Upper lobe of right lung (tissue), 1 donor: ENCODE results near the gene MRPS6. TPM values are rescaled to one million over a fixed set of nuclear protein-coding genes. Genes with fewer than 3 reads are reported as not detected.

Source experiments
- ATAC-seq: fragments of 200-7000 bp; cut with Tn5 transposase; one replicate; pipeline ENCODE4 v1.9.1; 2020; ENCODE audit warnings: mild to moderate bottlenecking, moderate library complexity
- DNase-seq: peaks from one replicate; pipeline ENCODE4 v3.0.0-alpha.2; 2020
- H3K27ac ChIP-seq: fragments of 200-600 bp; one replicate; pipeline ENCODE4 v1.8.0; 2022
- H3K27me3 ChIP-seq: fragments of 200-600 bp; one replicate; pipeline ENCODE4 v1.8.0; 2022; ENCODE audit warnings: mild to moderate bottlenecking
- H3K36me3 ChIP-seq: fragments of 200-600 bp; one replicate; pipeline ENCODE4 v1.8.0; 2022
- H3K4me1 ChIP-seq: fragments of 200-600 bp; one replicate; pipeline ENCODE4 v1.8.0; 2022
- H3K4me3 ChIP-seq: fragments of 200-600 bp; one replicate; pipeline ENCODE4 v1.8.0; 2022; ENCODE audit warnings: mild to moderate bottlenecking
- H3K9me3 ChIP-seq: fragments of 200-600 bp; one replicate; pipeline ENCODE4 v1.8.0; 2022
- intact Hi-C: fragments of 100-400 bp; cut with DNase I; formaldehyde crosslinking; loops from one replicate; pipeline ENCODE4 v1.11.0; 2022
- total RNA-seq: library from RNA; stranded (reverse); fragmentation: NEBNext Ultra II Directional; extraction: Animal tissue kit (Norgen Biotek cat#: 25700); gene quantifications from one replicate; pipeline ENCODE4 v1.2.1, GENCODE V29; 2021
- TF ChIP-seq, protein P1 (sequence below): fragments of 200-600 bp; IDR thresholded peaks from one replicate; pipeline ENCODE4 v1.8.0; 2022; ENCODE audit warnings: antibody characterized with exemption
- donor health status: DM: no; HTN: yes; CAD: no; lungs with severe emphysema.

MRPS6 gene
- total RNA-seq, 1 donor from 2014 or later = 57.6 TPM

DNA sequence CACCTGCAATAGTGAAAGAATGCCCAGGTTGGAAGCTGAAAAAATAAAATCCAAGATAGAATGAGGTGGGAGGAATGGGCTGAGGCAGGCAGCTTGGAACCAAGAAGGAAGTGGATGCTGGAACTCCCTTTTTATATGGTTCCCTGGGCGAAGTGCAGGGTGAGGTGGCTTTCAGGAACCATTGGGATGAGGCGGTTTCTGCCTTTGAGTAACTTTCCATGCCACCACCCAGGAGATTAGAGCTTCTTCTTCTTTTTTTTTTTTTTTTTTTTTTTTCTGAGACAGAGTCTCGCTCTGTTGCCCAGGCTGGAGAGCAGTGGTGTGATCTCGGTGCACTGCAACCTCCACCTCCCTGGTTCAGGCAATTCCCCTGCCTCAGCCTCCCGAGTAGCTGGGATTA, 17.8 kb upstream of the MRPS6 start:
- DNase-seq = no peak
- no peaks in the 10 kb centered on the region for H3K9me3 ChIP-seq
- no peaks in the 10 kb centered on the region for H3K36me3 ChIP-seq
- intact Hi-C loops = no loop called here
- H3K4me1 ChIP-seq = no peaks in the 10 kb centered on the region
- no peak overlapping the region for H3K27ac ChIP-seq
- ATAC-seq = no peak
- no peaks in the 10 kb centered on the region for H3K27me3 ChIP-seq
- TF ChIP-seq, protein P1, sequence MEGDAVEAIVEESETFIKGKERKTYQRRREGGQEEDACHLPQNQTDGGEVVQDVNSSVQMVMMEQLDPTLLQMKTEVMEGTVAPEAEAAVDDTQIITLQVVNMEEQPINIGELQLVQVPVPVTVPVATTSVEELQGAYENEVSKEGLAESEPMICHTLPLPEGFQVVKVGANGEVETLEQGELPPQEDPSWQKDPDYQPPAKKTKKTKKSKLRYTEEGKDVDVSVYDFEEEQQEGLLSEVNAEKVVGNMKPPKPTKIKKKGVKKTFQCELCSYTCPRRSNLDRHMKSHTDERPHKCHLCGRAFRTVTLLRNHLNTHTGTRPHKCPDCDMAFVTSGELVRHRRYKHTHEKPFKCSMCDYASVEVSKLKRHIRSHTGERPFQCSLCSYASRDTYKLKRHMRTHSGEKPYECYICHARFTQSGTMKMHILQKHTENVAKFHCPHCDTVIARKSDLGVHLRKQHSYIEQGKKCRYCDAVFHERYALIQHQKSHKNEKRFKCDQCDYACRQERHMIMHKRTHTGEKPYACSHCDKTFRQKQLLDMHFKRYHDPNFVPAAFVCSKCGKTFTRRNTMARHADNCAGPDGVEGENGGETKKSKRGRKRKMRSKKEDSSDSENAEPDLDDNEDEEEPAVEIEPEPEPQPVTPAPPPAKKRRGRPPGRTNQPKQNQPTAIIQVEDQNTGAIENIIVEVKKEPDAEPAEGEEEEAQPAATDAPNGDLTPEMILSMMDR = no peak
- H3K4me3 ChIP-seq = no peak overlapping the region

DNA sequence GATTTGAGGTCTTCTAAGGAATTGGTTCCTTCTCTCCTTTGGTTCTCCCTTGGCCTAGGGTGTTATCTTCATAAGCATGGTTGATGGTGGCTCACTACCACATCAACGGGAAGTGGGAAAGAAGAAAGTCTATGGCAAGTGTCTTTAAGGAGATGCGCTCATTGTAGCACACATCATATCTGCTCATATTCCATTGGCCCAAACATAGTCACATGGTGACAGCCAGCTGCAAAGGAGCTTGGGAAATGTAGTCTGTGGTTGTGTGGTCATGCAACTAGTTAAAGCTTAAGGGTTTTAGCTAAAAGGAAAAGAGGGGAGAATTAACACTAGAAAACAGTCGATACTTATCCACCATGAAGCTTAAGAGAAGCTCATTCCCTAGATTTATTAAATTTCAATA, 11.4 kb upstream of the MRPS6 start:
- H3K9me3 ChIP-seq = no peaks in the 10 kb centered on the region
- no peaks in the 10 kb centered on the region for H3K36me3 ChIP-seq
- DNase-seq = no peak
- ATAC-seq = peak; percentile 41
- TF ChIP-seq, protein P1 = no peak
- intact Hi-C loops = no loop called here
- no peak overlapping the region for H3K27ac ChIP-seq
- H3K4me3 ChIP-seq = no peak overlapping the region
- H3K27me3 ChIP-seq = no peaks in the 10 kb centered on the region
- no peaks in the 10 kb centered on the region for H3K4me1 ChIP-seq

- no peaks in the 10 kb centered on the region for H3K27me3 ChIP-seq
- no peaks in the 10 kb centered on the region for H3K36me3 ChIP-seq
- H3K9me3 ChIP-seq = no peaks in the 10 kb centered on the region
- ATAC-seq (peak; percentile 64), DNase-seq (no peak)
- H3K27ac ChIP-seq = no peak overlapping the region
- TF ChIP-seq, protein P1 = no peak
- intact Hi-C loops = no loop called here
- no peak overlapping the region for H3K4me3 ChIP-seq
- no peaks in the 10 kb centered on the region for H3K4me1 ChIP-seq
Measured at GRCh38 chr21:34065027-34065426, 8.4 kb upstream of the MRPS6 start.

DNA sequence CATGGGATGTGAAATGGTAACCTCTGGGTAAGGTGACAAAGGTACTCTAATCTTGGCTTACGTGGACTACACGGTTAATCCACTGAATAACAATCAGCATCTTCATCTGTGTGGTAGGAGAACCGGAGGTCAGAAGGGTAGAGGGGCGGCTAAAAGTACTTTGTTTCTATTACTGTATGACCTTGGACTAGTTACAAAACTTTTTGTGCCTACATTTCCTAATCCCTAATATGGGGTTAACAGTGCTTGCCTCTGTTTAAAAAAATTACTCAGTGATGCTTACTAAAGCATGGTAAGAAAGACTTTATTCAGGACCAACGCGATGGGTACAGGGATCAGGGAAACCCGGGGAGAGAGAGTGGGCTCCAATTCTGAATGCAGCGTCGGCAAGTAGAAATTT, 1.7 kb upstream of the MRPS6 start:
- H3K9me3 ChIP-seq = no peaks in the 10 kb centered on the region
- peaks cover 13% of the 10 kb centered on the region for H3K4me1 ChIP-seq
- ATAC-seq (no peak), DNase-seq (no peak)
- intact Hi-C loops = no loop called here
- TF ChIP-seq, protein P1 = no peak
- no peak overlapping the region for H3K4me3 ChIP-seq
- no peaks in the 10 kb centered on the region for H3K27me3 ChIP-seq
- H3K27ac ChIP-seq = no peak overlapping the region
- H3K36me3 ChIP-seq = no peaks in the 10 kb centered on the region

GRCh38 chr21:34072145-34073031, 990 bp upstream of the MRPS6 start:
- H3K36me3 ChIP-seq = no peaks in the 10 kb centered on the region
- ATAC-seq (peak; percentile 45), DNase-seq (no peak)
- peaks cover 13% of the 10 kb centered on the region for H3K4me1 ChIP-seq
- no peaks in the 10 kb centered on the region for H3K27me3 ChIP-seq
- intact Hi-C loops = no loop called here
- H3K9me3 ChIP-seq = no peaks in the 10 kb centered on the region
- H3K27ac ChIP-seq = peak overlapping the region; percentile 70
- TF ChIP-seq, protein P1 = no peak
- peak overlapping the region; percentile 56 for H3K4me3 ChIP-seq
